ENCODE data around the gene ZBTB1.

Gene ZBTB1, protein sequence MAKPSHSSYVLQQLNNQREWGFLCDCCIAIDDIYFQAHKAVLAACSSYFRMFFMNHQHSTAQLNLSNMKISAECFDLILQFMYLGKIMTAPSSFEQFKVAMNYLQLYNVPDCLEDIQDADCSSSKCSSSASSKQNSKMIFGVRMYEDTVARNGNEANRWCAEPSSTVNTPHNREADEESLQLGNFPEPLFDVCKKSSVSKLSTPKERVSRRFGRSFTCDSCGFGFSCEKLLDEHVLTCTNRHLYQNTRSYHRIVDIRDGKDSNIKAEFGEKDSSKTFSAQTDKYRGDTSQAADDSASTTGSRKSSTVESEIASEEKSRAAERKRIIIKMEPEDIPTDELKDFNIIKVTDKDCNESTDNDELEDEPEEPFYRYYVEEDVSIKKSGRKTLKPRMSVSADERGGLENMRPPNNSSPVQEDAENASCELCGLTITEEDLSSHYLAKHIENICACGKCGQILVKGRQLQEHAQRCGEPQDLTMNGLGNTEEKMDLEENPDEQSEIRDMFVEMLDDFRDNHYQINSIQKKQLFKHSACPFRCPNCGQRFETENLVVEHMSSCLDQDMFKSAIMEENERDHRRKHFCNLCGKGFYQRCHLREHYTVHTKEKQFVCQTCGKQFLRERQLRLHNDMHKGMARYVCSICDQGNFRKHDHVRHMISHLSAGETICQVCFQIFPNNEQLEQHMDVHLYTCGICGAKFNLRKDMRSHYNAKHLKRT

DNA sequence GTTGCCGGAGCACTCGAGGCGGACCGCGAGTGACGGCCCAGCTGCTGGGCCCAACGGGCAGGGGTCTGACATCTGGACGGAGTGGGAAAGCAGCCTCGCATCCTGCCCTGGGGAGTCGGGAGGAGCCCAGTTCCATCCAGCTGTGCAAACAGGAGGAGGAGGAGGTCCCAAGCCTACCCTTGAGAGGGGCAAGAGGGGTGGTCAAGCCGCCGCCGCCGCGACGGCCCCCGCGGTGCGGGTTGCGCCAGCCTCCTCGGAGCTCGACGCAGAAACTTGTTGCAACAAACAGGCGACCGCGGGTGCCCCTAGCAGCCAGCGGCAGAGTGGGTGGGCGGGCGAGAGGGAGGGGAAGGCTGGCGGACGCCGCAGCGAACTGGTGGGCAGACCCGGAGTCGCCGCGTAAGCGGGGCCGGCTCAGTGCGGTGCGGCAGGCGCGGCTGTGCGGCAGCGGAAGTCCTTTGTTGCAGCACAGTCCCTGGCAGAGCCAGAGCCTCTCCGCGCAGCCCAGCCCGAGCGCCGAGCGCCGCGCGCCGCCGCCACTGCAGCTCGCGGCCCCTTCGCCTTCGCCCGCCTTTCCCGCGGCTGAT, at the start of gene ZBTB1:
TSS of gene ZBTB1 (plus strand) at position 461 of the 587 bp plus-strand sequence. CDS start 16,735 bp downstream, outside the sequence.
- peak; percentile 95 for DNase-seq

DNA sequence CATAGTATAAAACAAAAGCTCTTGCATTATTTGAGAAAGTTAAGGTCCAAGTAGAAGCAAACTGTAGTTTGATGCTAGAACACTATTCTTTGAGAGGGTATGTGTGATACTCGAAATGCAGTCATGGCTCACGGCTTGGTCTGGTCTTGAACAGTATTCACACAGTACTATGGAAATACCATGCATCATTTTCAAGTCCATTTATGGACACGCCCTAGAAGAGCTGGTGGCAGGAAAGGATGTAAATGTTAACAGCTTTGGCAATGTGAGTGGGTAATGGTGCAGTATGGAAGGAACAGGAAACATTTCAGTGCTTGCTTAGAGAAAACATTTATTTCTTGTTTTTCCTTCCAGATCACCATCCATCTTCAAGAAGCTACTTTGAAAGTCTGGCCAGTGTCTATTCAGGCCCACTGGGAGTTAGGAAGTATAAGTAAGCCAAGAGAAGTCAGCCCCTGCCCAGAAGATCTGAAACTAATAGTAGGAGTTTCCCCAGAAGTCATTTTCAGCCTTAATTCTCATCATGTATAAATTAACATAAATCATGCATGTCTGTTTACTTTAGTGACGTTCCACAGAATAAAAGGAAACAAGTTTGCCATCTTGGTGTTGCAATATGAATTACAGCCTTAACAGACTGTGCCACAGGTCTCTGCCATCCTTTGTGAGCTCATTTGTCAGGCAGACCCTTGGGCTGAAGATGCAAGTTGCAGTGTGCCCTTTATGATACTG, 45.0 kb upstream of the ZBTB1 start:
- no peak for DNase-seq

DNA sequence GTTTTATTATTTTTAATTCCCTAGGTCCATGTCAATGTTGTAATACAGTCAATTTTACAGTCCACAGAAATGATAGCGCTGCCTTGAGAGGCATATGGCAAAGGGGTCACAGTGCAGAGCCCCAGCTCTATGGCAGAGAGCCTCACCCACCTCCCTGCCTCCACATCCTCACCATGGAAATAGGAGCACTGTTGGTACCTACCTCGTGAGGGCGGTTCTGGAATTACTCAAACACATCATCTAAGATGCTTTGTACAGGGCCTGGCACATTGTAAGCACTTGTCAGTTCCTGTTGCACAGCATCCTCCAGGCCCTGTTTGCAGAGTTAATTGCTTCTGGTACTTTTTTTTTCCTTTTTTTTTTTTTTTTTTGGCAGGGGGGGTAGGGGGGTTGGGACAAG, 43.3 kb upstream of the ZBTB1 start:
- no peak for DNase-seq

DNA sequence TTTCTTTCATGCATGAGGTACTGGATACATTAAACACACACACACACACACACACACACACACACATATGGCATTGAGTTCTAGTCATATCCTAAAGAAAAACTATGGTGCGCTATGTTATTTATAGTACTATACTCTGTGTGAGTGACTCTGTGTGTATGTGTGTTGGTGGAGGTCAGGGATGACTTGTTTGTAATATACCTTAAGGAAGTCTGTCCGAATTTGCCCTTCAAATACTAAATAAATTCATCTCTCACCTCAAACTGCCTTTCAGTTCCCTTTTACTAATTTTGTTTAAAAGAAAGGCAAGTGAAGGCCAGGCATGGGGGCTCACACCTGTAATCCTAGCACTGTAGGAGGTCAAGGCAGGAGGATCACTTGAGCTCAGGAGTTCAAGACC, 41.4 kb upstream of the ZBTB1 start:
- DNase-seq: no peak

DNA sequence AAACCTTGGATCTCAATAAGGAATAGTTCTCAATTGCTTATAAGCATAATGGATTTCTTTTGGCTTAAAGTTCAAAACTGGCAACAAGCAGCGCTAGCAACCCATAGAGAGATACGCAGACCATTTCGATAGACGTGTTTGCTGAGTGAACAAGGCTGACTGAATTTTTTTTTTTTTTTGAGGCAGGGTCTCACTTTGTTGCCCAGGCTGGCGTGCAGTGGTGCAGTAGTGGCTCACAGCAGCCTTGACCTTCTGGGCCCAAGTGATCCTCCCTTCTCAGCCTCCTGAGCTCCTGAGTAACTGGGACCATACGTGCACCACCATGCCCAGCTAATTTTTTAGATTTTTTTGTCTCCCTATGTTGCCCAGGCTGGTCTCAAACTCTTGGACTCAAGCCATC, 40.7 kb upstream of the ZBTB1 start:
- DNase-seq: no peak

DNA sequence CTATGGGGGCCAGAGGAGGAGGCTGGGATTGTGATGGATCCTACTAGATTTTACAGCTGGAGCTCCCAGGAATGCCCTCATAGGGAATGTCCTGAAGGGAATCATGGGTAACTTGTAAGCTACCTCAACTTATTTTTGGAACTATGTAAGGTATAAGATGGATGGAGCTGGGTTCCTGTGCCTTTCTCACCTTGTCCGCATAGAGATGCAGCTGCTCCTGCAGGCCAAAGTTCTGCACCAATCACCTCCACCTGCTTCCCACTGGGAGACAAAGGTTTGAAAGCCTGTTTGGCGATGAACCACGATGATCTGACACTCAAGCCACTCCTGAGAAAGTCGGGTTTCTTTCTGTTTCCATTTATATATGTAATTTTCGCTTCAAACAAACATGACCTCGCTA, 39.9 kb upstream of the ZBTB1 start:
- DNase-seq: no peak

DNA sequence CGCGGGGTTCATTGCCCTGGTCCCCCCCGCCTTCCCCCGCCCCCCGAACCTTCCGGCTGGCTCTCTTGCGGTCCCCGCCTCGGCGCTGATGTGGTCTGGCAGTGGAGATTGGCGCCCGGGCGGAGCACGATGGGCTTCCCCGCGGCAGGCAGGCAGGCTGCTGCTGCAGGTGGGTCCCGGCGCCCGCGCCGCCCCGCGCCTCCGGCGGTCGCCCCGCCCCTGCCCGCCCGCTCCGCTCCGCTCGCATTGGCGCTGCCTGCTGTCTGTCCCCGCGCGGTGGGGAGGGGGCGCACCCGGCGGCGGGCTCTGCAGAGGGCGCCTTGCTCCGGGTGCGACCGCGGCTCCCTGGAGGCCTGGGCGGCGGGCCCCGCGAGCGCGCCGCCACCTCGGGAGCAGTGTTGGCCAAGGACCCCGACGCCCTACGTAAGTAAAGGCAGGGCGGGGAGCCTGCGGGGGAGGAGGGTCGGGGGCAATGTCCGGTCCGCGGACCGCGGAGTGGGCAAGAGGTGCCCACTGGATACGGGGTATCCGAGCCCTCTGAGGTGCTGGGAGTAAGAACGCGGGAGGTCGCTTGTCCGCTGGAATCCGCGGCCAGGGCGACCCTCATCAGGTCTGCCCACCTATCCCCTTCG, 39.3 kb upstream of the ZBTB1 start, which contains the start of gene AKAP5:
TSS of gene AKAP5 (plus strand) at position 309 of the 632 bp plus-strand sequence. CDS start 2,896 bp downstream, outside the sequence.
- DNase-seq: peak; percentile 93

DNA sequence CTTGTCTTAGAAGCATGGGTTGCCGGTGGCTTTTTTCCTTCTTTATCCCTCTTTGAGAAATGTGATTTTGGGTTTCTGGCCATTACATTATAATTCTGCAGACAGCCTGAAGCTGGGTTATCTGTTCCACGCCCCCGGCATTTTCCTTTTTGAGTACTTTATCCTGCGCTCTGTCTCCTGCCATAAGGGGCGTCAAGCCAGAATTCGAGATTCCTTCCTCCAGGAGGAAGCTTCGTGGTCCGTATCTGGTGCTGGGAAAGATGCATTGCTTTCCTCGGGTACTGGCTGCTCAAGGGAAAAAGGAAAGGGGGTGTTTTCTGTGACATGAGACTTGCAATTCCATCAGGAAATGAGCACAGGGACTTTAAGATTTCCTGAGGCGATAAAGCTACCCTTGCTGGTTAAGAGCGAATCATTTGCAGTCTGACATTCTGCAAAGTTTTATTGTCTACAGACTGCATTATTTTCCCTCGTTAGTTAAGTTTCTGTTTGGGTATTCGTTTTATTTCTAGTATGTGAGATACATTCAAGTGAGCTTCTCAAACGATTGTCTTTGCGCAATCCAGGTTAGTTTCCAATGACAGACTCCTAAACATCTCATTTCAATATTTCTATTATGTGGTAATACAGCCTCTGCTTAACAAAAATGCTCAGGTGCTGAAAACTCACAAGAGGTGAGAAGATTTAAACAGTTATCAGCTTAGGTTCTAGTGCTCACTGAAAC, 38.6 kb upstream of the ZBTB1 start:
- DNase-seq: peak; percentile 81

DNA sequence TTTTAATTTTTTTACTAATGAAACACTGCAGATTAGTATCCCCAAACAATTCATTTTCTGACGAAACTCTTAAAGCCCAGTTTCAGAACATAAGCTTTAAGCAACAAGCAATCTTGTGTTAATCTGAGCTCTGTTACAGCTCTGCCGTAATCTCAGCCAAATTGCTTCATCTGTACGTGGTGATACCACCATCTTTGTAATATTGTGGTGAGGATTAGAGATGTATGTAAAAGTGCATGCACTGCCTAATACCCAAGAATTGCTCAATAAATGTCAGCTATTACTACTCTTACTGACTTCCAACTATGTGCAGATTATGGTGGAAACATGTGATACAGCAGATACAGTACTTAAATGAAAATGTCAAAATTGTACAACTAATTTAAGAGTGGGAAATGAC, 37.5 kb upstream of the ZBTB1 start:
- DNase-seq: no peak

DNA sequence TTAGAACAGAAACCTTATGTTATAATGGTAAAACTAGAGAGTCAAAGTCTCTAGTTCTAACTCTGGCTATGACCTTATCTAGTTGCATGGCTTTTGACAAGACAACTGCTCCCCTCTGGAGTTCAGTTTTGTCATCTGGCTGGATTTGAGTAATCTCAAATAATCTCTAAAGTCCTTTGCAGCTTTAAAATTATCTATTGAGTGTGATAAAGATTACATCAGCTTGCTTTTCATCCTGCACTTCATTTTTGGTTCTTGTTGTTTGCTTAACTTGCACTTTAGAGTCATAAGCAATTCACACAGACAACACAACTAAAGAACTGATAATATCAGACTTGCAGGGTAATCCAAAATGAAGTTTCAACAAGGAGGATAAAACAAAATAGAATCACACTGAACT, 37.0 kb upstream of the ZBTB1 start:
- no peak for DNase-seq

DNA sequence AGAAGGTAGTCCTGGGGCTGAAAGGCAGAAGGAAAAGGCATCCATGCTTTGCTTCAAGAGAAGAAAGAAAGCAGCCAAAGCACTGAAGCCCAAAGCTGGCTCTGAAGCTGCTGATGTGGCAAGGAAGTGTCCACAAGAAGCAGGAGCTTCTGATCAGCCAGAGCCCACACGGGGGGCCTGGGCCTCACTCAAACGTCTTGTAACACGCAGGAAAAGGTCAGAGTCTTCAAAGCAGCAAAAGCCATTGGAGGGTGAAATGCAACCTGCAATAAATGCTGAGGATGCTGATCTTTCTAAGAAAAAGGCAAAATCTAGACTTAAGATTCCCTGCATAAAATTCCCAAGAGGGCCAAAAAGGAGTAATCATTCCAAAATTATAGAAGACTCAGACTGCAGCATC, 36.1 kb upstream of the ZBTB1 start:
- DNase-seq: no peak

DNA sequence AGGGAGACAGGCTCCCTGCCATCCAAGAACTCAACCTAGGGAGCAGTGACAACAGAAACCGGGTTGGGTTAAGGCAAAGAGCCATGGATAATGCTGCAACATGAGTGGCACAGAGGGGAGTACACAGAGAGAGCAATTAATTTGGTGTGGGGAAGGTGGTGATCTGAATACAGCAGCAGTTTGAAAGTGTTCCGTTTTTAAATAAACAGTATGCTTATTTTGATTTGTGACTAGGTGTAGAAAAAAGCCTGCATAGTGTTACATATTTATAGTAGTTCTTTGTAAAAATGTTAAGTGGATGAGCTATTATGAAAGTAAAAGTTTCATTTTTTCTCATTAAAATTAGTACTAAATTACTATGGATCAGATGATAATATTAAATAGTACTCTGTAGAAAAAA, 30.5 kb upstream of the ZBTB1 start:
- DNase-seq: no peak

DNA sequence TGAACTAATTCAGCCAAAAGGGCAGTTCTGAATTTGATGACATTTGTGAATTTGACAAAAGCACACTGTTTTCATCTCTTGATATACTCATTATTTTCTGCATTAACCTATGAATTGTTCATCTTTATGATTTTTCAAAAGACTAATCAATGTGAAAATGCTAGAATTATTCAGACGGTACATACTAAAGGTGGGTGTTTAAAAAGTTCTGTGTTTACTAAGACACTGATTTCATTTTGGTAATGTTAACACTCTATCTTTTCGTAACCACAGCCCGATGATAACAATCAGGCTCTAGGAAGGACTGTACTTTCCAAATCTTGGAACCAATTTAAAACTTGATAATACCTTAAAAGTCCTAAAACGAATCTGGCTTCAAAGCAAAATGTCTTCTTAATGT, 29.9 kb upstream of the ZBTB1 start:
- no peak for DNase-seq

DNA sequence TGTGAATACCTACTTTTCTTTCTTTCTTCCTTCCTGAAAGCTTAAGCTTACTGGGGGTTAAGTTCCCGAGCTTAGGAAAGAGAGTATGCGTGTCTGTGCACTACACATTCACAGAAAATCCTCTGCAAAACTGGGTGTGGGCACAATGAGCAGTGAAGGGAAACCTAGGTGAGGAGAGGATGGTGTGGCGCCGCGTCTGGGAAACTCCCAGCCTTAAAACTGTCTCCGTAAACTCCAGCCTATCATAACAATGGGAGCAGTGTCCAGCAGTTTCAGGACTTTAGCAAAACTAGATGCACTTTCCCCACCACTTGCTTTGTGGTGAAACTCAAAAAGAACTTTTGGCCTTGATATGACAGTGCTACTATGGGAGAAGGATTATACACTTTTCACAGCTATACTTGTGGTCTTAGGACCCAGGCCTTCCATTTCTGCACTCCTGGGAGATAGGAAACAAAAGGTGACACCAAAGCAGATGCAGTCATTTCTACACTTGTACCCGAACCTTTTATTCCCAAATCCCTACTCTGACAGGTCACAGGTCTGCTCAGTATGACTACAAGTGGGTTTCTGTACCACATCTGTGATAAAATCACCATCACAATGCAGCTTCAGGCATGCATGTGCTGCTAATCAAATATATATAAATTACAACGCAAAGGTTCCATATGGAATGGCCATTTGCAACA, 28.8 kb upstream of the ZBTB1 start:
- DNase-seq: no peak

DNA sequence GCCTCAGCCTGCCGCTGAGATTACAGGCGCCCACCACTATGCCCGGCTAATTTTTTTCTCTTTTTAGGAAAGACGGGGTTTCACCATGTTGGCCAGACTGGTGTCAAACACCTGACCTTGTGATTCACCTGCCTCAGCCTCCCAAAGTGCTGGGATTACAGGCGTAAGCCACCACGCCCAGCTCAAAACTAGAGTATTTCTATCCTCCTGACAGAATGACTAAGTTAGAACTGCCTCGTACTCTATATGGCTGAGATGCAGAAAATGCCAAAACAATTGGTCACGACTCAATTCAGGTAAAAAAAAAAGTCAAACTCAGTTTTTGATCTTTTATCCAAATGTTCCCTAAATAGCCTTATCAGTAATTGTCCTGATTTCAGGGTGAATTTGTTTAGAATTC, 28.1 kb upstream of the ZBTB1 start:
- DNase-seq: no peak

DNA sequence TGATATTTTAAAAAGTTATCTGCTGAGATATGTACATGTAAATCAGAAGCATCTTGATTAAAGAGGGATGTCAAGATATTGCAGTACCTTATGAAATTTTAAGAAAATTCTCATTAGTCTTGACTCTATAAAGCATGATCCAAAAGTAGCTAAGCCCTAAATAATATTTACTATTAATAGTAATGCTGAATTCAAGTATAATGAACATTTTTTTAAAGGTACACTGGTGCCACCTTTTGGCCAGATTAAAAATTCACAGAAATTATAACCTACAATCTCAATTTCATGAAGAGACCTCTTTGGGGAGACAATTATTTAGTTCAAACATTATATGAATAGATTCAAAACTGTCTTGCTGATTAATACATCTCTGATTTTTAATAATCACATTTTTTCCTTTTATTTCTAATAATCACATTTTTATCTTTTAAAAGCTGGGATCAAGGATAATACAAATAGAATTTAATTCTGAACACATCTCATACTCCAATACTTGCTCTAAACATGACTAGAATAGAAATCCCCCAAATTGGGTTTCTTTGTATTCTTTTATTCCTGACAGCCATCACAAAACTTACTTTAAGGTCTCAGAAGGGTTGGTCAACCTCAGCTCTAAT, 25.8 kb upstream of the ZBTB1 start:
- DNase-seq: no peak

DNA sequence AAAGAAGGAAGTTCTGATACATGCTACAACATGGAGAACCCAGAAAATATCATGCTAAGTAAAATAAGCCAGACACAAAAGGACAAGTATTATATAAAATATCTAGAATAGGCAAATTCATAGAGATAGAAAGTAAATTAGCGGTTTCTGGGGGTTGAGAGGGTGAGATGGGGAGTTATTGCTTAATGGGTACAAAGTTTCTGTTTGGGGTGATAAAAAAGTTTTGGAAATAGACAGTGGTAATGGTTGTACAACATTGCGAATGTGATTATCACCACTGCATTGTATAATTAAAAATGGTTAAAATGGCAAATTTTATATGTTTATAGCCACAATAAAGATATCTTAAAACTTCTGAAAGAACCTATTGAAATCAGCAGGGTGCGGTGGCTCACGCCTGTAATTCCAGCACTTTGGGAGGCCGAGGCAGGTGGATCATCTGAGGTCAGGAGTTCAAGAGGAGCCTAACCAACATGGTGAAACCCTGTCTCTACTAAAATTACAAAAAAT, 15.9 kb upstream of the ZBTB1 start:
- DNase-seq: no peak

DNA sequence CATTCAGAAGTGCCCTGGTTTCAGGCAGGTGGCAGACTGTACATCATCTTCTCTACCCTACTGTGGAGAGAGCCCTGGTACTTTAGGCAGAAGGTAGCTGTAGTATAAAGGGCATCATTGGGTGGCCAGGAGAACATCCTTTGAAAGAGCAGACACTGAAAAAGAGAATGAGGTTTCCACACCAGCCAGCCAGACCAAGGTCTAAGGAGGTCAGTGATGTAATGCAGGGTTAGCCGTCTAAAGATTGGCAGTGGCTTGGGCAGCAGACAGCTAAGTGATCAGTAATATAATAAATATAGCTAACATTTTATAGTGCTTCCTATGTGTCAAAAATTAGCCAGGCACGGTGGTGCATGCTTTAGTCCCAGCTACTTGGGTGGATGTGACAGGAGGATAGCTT, 12.9 kb upstream of the ZBTB1 start:
- no peak for DNase-seq

DNA sequence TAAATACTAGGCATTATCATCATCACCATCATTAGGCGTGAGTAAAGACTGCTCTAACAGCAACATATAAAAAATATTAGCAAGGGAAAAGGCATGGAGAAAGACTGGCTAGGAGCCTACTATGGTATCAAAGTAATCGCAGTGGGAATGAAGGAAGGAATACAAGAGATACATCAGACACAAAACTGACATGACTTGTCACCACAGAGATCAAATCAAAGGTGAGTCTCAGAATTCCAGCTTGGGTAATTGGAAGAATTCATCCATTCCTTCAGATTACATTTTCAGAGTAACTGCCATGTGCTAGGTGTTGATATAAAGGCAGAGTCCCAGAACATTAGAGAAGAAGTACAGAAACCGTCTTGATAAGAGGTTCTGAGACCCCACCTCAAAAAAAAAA, 11.1 kb upstream of the ZBTB1 start:
- DNase-seq: no peak

DNA sequence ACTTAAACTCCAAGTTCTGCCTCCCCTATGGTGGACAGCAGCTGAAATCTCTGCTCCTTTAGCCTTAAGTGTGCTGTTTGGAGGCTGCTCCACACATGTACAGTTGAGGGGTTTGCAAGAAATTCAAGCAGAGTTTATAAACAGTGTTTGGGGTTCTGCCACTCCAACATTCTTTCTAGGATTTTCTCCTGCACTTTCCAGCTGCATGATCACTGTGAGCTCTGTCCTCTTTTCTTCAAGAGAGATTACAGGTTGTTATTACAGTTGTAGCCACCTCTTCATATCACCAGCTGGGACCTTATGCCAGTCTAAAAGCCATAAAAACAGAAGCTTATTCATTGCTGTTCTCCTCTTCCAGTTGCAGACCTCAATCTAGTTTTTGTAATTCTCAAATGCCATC, 9.3 kb upstream of the ZBTB1 start:
- DNase-seq: no peak

DNA sequence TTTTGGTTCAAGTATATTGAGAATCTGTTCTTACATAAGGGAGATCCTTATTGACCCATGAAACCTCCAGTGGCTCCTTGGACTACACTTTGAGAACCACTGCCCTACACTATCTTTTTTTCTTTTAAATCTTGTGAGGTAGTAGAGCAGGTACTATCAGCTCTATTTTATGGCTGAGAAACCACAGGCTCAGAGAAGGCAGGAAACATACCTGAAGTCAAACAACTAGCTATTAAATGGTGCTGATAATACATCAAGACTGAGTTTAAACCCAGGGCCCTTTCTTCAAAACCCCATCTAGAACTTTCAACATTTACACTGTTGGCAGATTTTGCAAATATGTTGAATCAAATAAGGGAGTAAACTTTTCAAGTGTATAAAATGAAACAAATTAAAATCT, 7.8 kb upstream of the ZBTB1 start:
- DNase-seq: no peak

Measured in islet precursor cell (in vitro differentiated cells).